GM11168 (cell line): ENCODE measurements around the gene GUCA2A.
"Not testable (repeated sequence)": the region's sequence is repeated elsewhere in the genome, so short reads cannot be mapped to it uniquely, and the experiment has no call there.

Experiments
- in situ Hi-C: fragments of 300-500 bp; cut with MboI; formaldehyde crosslinking; loops from one replicate; pipeline ENCODE4 v1.12.0; 2022; ENCODE audit warnings: low sequenced_read_pairs; ENCODE audit not compliant: unreplicated experiment

GUCA2A gene

GRCh38 chr1:42164551-42165420, at the start of gene GUCA2A:
TSS of gene GUCA2A (minus strand) at chr1:42164745. CDS start at chr1:42164712, 33 bp downstream.
- in situ Hi-C loops: loop anchor here (25.0 kb wide), 1 partner anchor 602 kb away; no protein-coding TSS in a partner anchor

GRCh38 chr1:42211224-42211623, 46.7 kb upstream of the GUCA2A start:
- in situ Hi-C loops: no loop called here

- in situ Hi-C loops: no loop called here
Measured at GRCh38 chr1:42210421-42211133, 46.0 kb upstream of the GUCA2A start.

- in situ Hi-C loops: no loop called here
Measured at GRCh38 chr1:42209526-42210251, 45.1 kb upstream of the GUCA2A start.

- in situ Hi-C loops: not testable (repeated sequence)
Measured at GRCh38 chr1:42206930-42207329, 42.4 kb upstream of the GUCA2A start.

GRCh38 chr1:42206164-42206563, 41.6 kb upstream of the GUCA2A start:
- in situ Hi-C loops: no loop called here

- in situ Hi-C loops: no loop called here
Measured at GRCh38 chr1:42201986-42202385, 37.4 kb upstream of the GUCA2A start.

GRCh38 chr1:42198251-42198650, 33.7 kb upstream of the GUCA2A start:
- in situ Hi-C loops: no loop called here

- in situ Hi-C loops: no loop called here
Measured at GRCh38 chr1:42195841-42196240, 31.3 kb upstream of the GUCA2A start.

- in situ Hi-C loops: no loop called here
Measured at GRCh38 chr1:42192106-42192505, 27.6 kb upstream of the GUCA2A start.

- in situ Hi-C loops: no loop called here
Measured at GRCh38 chr1:42191319-42191718, 26.8 kb upstream of the GUCA2A start.

GRCh38 chr1:42189931-42190853, 25.6 kb upstream of the GUCA2A start:
- in situ Hi-C loops: no loop called here

GRCh38 chr1:42186152-42186551, 21.6 kb upstream of the GUCA2A start:
- in situ Hi-C loops: no loop called here

- in situ Hi-C loops: no loop called here
Measured at GRCh38 chr1:42184616-42185015, 20.1 kb upstream of the GUCA2A start.

- in situ Hi-C loops: no loop called here
Measured at GRCh38 chr1:42183957-42184268, 19.4 kb upstream of the GUCA2A start.

GRCh38 chr1:42183210-42183956, 18.8 kb upstream of the GUCA2A start:
- in situ Hi-C loops: no loop called here

GRCh38 chr1:42181687-42182086, 17.1 kb upstream of the GUCA2A start:
- in situ Hi-C loops: no loop called here

- in situ Hi-C loops: no loop called here
Measured at GRCh38 chr1:42179900-42180329, 15.4 kb upstream of the GUCA2A start.

GRCh38 chr1:42179275-42179674, 14.7 kb upstream of the GUCA2A start:
- in situ Hi-C loops: no loop called here
